ENCODE results near the gene SGIP1. TPM values are rescaled to one million over a fixed set of nuclear protein-coding genes. Genes with fewer than 3 reads are reported as not detected.
"Not testable (repeated sequence)": the region's sequence is repeated elsewhere in the genome, so short reads cannot be mapped to it uniquely, and the experiment has no call there.

The SGIP1 gene
- total RNA-seq, 1 donor from 2014 or later = 34.1 TPM

DNA sequence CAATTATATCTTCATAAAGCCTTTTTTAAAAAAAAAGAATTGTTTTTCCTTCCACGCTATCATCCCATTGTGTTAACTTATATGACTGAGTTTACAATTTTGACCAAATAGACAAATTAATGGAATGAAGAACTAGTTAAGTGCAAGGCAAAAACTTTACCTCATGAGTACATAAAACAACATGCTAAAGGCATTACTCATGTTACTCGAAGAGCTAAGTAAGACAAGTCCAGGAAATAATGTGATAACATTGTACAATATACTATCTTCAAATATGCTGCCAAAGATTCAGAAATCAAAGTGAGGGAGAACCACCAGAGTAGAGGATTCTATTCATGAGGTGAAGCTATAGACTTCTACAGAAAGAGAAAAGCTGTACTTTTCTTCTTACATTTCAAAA, 194.1 kb downstream of the SGIP1 start:
- DNase-seq (ENCODE audit: low read depth in 2 of 2) = peak in 1 of 2 donors; percentile 44

DNA sequence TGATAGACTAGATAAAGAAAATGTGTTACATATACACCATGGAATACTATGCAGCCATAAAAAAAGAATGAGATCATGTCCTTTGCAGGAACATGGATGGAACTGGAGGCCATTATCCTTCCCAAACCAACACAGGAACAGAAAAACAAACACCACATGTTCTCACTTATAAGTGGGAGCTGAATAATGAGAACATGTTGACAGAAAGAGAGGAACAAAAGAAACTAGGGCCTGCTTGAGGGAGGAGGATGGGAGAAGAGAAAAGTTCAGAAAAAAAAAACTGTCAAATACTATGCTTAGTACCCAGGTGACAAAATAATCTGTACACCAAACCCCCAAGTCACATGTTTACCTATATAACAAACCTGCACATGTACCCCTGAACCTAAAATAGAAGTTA, 194.8 kb downstream of the SGIP1 start:
- DNase-seq (ENCODE audit: low read depth in 2 of 2) = peak; percentile 52 to 84

DNA sequence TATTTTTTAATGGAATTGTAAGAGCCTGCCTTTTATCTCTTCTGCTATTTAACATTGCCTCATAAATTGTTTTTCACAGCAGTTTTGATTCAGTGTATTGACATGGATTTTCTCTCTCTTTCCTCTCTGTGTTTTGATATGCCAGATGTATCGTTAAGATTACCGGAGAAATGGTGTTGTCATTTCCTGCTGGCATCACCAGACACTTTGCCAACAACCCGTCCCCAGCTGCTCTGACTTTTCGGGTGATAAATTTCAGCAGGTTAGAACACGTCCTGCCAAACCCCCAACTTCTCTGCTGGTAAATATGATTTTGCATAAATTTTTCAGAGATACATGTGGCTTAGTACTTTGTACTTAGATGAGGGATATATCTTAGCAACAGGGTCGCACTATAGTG, 195.2 kb downstream of the SGIP1 start:
- DNase-seq (ENCODE audit: low read depth in 2 of 2) = peak; percentile 93 to 98

DNA sequence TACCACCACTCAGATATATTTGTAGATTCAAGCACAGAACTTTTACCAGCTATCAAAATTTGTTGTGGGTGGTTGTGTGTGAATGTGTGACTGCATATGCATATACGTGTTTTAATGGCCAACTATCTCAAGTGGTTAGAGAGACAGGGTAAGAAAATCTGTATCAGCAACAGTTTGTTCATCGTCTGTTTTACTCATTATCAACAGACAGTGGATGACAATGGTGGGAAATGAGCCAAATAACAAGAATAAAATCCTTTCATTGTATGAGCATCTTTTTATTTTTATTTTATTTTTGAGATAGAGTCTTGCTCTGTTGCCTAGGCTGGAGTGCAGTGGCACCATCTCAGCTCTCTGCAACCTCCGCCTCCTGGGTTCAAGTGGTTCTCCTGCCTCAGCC, 195.6 kb downstream of the SGIP1 start:
- peak; percentile 71 to 90 for DNase-seq (ENCODE audit: low read depth in 2 of 2)

DNA sequence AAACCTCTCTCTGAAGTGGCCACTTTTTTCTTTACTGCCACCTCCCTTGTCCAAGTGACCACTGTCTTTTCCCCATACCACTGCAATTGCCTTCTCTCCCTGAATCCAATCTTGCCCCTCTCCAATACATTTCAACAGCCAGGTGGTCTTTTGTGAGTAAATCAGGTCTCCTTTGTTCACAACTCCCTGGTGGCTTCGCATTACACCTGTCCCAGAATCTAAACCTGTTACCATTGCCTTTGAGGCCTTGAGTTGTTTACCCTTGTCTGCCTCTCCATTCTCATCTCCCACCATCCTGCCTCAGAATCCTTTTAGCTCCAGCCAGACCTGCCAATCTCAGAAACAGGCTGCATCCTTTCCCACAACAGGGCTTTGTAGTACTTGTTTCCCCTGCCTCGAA, 196.5 kb downstream of the SGIP1 start:
- no peak for DNase-seq (ENCODE audit: low read depth in 2 of 2)

DNA sequence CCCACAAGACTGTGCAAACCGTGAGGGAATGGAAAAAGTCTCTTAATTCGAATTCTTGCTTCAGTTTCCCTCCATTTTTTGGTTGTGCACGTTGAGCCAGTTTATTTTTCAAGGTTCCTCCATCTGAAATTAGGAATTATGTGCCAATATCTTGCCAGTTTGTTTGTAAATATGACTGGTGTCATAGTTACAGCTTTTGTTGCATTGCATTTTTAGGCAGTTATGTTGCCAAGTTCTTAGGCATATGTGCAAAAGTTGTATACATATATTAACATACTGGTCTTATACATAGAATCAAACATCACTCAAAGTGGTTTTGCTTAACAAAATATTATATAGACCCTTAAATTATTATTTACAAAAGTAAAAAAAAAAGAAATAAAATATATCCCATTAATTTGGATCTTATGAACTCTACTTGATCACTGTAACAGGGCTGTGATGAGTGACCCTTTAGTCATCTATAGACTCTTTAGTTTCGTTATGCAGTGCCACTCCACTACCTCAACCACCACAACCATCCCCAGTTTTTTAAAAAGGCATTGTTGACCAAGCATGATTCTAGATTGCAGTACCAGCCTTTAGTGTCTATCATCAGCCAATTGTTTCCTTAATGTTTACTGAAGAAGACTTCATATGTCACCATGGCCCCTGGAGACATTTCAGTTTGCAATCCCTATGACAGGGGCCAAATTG, 197.4 kb downstream of the SGIP1 start:
- no peak for DNase-seq (ENCODE audit: low read depth in 2 of 2)

DNA sequence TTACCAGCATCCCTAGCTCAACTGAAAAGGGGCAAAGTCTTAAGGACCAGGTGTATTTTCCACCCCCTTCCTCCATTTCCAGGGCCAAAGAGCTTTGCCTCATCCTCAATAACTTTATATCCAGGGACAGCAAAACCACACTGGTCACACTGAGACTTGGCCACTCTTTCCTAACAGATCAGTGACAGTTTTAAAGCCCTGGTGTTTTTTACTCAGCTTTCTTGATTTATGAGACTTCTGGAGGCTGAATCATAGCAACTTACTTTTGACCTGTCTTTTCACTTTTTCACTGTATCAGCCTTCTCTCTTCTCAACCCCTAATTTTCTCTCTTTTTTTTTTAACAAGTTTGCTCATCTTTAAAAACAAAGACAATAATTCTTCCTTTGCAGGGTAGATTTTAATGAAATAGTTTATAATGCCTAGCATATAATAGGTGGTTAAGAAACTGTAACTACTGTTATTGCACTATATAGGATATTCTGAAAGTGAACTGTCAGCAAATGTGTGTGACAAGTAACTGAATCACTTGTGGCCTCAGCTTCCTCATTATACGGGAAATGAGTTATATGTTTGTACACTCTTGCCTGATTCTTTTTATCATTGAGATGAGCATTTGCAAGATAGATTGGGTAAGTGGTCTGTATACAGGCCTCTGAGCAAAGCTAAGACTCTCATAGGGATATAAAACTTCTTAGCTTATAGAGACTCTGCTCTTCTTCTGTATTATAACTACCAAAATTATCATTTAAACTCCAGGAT, 198.6 kb downstream of the SGIP1 start:
- peak; percentile 40 to 48 for DNase-seq (ENCODE audit: low read depth in 2 of 2)

DNA sequence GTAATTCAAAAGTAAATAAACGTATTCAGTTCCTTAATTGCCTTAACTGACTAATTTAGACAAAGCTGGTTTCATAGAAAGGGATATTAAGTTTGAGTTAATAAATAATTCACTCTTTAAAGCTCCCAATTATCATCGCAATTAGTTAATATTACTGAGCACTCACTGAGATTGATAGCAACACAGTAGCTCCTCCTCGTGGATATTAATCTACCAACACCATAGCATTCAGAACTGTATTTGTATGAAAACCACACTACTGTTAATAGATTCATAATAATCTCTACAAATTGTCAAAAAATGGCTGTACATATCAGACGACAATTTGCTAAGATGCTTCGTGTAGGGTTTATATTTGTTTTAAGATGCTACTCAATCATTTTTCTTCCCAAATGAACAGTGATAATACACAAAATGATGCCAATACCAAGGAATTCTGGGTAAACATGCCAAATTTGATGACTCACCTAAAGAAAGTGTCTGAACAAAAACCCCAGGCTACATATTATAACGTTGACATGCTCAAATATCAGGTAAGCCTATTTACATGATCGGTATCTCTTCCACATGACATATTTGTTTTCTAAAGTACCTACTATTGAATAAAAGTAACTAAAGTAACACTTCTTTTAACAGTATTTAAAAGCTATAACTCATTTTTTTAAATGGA, 199.5 kb downstream of the SGIP1 start:
- peak; percentile 26 to 62 for DNase-seq (ENCODE audit: low read depth in 2 of 2)

DNA sequence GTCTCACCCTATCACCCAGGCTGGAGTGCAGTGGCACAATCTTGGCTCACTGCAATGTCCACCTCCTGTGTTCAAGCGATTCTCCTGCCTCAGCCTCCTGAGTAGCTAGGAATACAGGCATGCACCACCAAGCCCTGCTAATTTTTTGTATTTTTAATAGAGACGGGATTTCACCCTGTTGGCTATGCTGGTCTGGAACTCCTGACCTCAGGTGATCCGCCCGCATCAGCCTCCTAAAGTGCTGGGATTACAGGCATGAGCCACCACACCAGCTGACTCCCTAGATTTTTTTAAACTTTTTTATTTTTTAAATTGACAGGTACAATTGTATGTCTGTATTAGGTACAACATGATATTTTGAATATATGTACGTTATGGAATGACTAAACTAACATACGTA, 200.6 kb downstream of the SGIP1 start:
- DNase-seq (ENCODE audit: low read depth in 2 of 2) = not testable (repeated sequence)

DNA sequence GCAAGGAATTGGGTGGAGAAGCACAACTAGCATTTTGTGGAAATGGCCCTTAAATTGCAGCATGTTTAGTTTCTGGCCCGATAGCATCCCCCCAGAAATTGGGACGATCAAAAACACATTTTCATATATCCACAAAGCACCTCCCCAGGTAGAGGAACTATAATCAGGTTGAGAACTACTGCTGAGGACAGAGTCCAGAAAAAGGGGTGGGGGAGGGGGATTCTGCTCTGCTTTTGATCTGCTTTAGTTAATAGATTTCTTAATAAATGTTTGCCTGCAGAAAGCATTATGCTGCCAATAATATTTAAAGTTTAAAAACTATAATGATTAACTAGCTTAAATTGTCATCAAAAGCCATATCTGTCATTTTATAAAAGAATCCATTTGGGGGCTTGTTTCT, 203.9 kb downstream of the SGIP1 start:
- DNase-seq (ENCODE audit: low read depth in 2 of 2) = no peak

DNA sequence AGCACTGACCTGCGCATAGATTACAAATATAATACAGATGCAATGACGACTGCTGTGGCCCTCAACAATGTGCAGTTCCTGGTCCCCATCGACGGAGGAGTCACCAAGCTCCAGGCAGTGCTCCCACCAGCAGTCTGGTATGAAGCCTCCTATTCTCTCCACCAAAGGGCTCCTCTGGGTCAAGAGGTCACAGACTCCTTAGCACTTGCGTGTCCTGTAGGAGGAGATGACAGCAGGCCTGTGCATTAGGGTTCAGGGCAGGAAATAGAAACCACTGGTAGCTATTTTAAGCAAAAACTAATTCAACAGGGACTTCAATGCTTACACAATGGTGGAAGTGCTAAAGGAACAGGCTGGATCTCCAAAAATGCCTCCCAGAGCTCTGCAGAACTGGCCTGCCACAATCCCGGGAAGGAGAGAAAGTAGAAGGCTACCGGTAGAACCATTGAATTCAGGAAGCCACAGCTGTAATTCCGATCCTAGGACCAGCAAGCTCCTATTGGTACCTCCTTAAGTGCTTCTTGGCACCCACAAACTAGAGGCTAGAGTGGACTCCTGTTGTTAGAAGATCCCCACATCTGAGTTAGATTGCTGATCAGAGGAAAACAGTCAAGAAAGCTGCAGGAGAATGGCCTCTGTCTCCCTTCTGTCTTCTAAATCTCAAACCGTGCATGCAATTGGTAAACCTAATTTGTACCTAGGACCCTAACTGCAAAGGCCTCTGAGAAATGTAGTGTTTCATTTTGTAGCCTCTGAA, 205.6 kb downstream of the SGIP1 start:
- DNase-seq (ENCODE audit: low read depth in 2 of 2) = no peak

DNA sequence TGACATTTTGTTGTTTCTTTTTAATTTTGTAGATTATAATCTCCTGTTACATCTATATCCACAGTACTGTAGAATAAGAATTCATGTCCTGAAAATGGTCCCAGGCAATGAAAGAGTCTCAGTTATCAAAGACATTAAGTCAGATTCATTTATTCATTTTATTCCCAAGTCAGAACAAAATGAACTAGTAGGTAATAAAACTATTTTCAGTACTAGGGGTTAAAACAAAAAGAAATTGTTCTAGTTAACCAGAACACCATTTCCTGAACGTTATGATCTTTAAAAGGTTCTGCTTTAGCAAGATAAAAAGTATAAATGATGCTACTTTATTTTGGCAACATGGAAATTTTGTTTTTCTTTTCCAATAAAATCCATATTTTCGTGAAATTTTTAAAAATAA, 211.5 kb downstream of the SGIP1 start:
- no peak for DNase-seq (ENCODE audit: low read depth in 2 of 2)

DNA sequence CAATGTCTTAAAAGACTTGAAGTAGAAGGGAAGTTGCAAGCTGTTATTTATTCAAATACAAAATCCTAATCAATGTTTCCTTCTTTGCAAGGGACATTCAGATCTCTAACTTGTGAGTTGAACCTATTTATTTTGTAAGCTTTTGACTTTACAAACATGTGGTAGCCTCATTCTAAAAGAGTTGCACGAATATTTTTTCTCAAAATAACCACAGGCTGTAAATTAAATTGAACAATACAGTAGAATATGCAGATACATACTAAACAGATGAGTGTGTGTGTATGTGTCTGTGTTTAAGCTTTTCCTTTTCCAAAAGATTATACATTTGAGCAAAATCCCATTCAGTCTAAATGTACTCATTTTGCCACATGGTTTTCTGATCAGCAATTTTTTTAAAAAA, 213.5 kb downstream of the SGIP1 start:
- DNase-seq (ENCODE audit: low read depth in 2 of 2) = no peak

DNA sequence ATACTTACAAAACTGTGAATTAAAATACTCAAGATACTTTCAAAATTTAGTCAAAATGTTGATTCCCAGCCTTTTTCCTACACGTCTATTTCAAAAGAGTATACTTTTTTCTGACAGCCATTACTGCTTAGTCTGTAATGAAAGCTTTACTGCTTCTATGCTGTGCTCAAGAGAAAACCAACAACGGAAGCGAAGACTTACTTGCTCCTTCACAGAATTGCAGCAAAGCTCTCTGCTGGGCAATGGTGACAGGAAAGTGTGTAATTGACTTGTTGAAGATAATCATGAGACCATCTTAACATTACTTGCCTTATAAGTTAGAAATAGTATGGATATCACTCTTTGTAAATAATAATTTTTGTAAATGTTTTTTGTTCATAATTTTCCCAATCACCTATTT, 216.6 kb downstream of the SGIP1 start:
- DNase-seq (ENCODE audit: low read depth in 2 of 2) = no peak

DNA sequence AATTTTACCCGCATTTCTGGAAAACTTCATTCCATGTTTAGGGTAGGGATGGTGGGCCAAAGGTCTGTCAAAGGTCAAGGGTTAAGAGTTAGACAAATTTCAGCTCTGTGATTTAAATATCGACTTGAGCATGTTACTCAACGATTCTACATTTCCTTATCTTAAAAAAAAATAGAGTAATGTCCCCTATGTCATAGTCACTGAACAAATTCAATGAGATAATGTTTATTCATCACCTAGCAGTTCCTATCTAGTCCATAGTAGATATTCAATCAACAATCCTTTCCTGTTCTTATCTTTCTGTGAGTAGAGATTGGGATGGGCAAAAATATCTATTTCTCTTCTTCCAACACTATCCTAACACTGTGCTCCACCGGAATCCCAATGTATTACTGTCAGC, 217.2 kb downstream of the SGIP1 start:
- DNase-seq (ENCODE audit: low read depth in 2 of 2) = no peak

DNA sequence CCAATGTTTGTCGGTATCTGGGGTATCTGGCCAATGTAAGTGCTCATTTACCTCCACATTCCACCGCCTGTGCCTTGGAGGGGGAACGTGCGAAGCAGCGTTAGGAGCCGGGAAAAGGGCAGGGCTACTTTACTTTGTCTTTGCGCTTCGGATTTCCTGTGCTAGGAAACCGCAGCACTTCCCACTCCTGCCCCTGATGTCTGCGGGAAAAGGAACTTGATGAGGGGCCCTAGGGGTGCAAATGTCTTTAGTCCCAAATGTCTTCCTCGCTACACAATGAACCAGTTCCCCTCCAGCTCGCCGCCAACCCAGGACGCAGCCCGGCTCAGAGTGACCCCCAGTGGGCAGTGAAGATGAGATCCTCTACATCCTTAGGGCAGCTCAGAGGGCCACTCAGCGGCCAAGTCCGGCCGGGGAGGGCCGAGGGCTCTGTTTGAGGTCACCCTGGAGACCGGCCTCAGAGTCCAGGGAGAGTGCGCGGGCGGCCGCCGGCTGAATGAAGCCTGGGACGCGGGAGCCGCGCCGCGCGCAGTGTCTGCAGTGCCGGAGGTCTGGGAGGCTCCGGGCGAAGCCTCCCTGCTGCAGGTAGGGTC, 218.1 kb downstream of the SGIP1 start, which contains the start of gene DYNLT5:
TSS of gene DYNLT5 (plus strand) at position 460 of the 593 bp plus-strand sequence. CDS start 2,200 bp downstream, outside the sequence.
- DNase-seq (ENCODE audit: low read depth in 2 of 2) = peak; percentile 55 to 77

DNA sequence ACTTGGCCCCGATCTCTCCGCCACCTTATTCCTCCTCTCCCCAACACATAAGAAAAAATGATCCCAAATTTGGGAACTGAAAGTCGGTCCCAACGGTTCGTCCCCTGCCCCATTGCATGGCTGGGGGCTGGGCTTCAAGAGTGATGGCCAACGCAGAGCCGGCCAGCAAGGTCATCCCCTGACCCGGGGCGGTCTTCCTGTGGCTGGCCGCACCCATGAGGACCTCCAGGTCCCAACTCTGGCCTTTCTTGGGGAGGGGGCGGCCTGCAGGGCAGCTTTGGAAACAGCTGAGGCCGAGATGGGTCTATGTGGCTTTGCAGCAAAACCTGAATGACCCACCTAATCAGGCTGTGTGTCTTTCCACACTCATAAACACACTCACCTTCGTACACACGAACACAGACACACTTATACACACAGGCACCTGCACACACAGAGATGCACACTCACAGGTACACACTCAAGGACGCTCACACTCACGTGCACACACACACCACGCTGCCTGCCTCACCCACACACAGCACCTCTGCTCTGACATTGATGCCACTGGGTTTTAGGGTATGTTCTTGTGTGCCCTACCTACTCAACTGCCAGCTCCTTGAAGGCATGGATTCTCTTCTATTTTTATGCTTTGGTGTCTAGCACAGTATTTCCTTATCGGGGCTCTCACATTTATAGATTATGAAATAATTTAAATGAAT, 218.9 kb downstream of the SGIP1 start:
- DNase-seq (ENCODE audit: low read depth in 2 of 2) = no peak

DNA sequence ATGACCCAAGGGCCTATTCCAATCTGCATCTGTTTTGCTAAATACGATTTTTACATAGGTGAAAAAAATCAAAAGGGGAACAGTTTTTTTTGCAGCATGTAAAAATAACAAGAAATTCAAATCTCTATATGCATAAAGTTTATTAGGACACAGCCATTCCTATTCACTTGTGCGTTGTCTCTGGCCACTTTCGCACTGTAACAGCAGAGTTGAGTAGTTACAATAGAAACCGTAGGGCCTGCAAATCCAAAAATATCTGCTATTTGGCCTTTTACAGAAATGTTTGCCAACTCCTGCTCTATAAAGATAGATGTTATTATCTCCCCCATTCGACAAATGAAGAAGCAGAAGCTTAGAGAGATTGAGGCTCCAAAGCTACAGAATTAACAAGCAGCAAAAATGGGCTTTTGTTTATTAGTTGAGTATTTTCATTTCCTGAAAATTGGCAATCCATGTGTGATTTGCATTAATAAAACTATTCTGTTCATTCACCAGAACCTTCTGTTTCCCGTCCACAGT, 223.8 kb downstream of the SGIP1 start:
- DNase-seq (ENCODE audit: low read depth in 2 of 2) = no peak

DNA sequence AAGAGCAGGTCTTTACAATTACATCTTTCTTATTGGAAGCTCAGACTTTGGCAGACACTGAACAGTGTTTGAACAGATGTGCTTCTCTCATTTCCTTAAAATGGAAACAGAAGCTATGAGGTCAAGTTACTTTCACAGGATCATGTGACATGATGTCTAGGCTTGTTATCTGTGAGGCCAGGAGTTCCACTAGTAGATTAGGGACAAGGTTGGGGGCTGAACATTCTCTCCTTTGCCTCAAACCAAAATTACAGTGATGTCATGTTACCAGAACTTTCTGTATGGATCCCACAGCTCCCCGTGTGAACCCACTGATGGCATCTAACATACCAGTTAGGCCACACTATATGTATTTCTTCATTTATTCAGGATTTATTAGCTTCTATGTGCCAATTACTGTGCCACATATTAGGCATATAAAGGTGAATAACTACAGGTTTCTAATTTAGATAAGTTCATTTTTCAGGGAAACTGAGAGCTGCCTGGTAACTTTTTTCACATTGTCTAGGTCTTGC, 224.3 kb downstream of the SGIP1 start:
- DNase-seq (ENCODE audit: low read depth in 2 of 2) = peak; percentile 37 to 53

DNA sequence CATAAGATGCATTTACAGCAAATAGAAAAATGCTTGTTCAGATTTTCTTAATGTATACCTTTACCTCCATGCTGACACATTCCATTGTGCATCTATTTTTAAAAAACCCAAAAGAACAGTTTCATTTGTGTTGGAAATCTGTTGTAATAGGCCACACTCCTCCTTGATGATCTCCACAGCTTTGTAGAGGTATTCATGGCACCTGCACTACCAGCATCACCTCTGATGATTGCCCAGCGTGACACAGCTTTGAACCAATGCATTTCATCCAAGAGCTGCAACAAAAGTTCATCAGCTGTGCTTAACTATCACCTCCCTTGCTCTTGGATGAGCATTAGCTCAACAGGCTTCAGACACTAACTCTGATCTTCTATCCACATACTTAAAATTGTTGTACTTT, 226.6 kb downstream of the SGIP1 start:
- DNase-seq (ENCODE audit: low read depth in 2 of 2) = no peak
